H7 (cell line): Measurements from ENCODE around the gene CDKN2B-AS1. TPM values are rescaled to one million over a fixed set of nuclear protein-coding genes. Genes with fewer than 3 reads are reported as not detected.
"Not testable (repeated sequence)": the region's sequence is repeated elsewhere in the genome, so short reads cannot be mapped to it uniquely, and the experiment has no call there.

ENCODE experiments used
- DNase-seq: peaks from one replicate; pipeline ENCODE4 v3.0.0; 2012
- H3K27me3 ChIP-seq: 2 replicates; pipeline ENCODE4 v1.6.0; 2011; ENCODE audit warnings: mild to moderate bottlenecking, low read length; ENCODE audit not compliant: control insufficient read depth, insufficient read depth
- H3K36me3 ChIP-seq: replicated peaks from 2 replicates; pipeline ENCODE4 v1.5.1; 2011; ENCODE audit warnings: low read length; ENCODE audit not compliant: control insufficient read depth, insufficient read depth
- H3K4me3 ChIP-seq: 2 replicates; pipeline ENCODE4 v1.5.1; 2011; ENCODE audit warnings: low read depth, mild to moderate bottlenecking, control low read depth, low read length, moderate library complexity; ENCODE audit not compliant: insufficient read depth
- total RNA-seq: library from RNA; depleted of rRNA; stranded (reverse); fragments of >200 nt; shearing (Covaris generic); gene quantifications from 2 replicates; pipeline ENCODE4 v1.2.3, GENCODE V29; 2014; rRNA removed

The CDKN2B-AS1 gene
- 0.07 TPM in 1 of 2 replicates, not detected in the other for total RNA-seq

DNA sequence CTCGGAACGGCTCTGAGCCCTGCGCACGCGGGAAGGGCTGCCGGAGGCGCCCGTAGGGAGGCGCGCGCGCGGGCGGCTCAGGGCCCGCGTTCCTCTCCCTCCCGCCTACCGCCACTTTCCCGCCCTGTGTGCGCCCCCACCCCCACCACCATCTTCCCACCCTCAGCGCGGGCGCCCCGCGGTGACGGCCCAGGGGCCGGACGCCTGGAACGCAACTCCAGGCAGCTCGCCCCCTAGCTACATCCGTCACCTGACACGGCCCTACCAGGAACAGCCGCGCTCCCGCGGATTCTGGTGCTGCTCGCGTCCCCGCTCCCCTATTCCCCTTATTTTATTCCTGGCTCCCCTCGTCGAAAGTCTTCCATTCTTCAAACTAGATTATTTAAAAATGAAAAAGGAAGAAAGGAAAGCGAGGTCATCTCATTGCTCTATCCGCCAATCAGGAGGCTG, at the start of gene CDKN2B-AS1:
Gene CDKN2B-AS1, plus strand, starts transcription at position 236 of the 450 bp plus-strand sequence.
- Histone ChIP-seq H3K4me3 (peak within 1 kb of the TSS; percentile 62), H3K27me3 (peaks cover 83% of the 10 kb centered on the region), H3K36me3 (no peaks in the 10 kb centered on the region)
- peak; percentile 69 for DNase-seq

DNA sequence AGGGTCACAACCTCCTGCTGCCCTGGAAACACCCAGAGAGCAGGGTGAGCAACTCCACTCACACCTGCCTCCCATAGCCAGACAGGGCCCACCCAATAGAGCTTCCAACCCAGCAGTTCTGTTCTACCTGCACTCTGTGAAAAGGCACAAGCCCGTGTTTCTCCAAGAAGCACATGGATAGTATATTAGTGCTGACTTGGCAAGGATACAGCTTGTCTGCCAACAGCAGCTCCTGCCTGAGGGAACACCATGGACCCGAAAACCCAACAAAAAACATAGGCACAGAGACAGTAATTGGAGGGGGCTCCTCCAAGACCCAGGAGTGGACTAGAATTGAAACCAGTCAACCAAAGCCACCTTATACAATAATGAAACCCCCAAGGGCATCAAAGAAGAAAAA, 49.0 kb upstream of the CDKN2B-AS1 start:
- Histone ChIP-seq H3K27me3 (no peaks in the 10 kb centered on the region; the same call in none of the 2 replicates), H3K4me3 (no peak overlapping the region), H3K36me3 (no peaks in the 10 kb centered on the region)
- no peak for DNase-seq

DNA sequence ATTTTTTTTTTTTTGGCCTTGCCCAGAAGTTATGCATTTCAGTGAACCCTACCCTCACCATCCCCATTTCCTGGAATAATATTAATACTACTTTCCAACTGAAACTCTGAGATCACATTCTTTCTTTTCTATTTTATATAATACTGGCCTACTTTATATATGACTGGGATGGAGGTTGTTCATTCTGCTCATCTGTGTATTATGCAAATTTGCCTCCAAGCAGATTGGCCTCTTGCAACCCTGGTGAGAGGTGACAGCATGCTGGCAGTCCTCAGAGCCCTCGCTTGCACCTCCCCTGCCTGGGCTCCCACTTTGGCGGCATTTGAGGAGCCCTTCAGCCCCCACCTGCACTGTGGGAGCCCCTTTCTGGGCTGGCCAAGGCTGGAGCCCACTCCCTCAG, 35.8 kb upstream of the CDKN2B-AS1 start:
- Histone ChIP-seq H3K4me3 (no peak overlapping the region), H3K27me3 (peaks cover 11% of the 10 kb centered on the region), H3K36me3 (no peaks in the 10 kb centered on the region)
- DNase-seq = no peak

DNA sequence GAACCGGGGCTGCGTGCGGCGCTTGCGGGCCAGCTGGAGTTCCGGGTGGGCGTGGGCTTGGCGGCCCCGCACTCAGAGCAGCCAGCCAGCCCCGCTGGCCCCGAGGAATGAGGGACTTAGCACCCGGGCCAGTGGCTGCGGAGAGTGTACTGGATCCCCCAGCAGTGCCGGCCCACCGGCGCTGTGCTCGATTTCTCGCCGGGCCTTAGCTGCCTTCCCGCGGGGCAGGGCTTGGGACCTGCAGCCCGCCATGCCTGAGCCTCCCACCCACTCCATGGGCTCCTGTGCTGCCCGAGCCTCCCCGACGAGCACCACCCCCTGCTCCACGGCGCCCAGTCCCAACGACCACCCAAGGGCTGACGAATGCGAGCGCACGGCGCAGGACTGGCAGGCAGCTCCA, 35.3 kb upstream of the CDKN2B-AS1 start:
- H3K36me3 ChIP-seq, DNase-seq: not testable (repeated sequence)
- peaks cover 15% of the 10 kb centered on the region for H3K27me3 ChIP-seq
- H3K4me3 ChIP-seq = peak overlapping the region; percentile 2; the same call in 1 of the 2 replicates

DNA sequence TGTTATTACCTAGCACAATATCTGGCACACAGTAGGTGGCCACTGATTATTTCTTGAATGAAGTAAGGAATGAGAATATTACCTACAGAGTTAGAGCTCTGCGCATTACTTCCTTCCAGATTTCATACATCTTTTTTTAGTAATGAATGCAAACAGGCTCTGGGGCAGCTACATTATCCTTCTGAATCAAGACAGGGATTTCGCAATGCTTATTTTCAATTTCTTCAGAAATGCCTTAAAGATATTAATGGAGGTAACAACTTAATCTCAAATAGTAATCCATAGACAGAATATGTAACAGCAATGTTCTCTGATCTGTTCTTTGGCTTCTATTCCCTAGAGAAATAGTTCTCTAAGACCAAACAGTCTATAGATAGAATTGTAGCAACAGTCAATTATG, 33.0 kb upstream of the CDKN2B-AS1 start:
- no peak overlapping the region for H3K4me3 ChIP-seq
- peaks cover 38% of the 10 kb centered on the region for H3K27me3 ChIP-seq
- H3K36me3 ChIP-seq = no peaks in the 10 kb centered on the region
- DNase-seq = no peak

DNA sequence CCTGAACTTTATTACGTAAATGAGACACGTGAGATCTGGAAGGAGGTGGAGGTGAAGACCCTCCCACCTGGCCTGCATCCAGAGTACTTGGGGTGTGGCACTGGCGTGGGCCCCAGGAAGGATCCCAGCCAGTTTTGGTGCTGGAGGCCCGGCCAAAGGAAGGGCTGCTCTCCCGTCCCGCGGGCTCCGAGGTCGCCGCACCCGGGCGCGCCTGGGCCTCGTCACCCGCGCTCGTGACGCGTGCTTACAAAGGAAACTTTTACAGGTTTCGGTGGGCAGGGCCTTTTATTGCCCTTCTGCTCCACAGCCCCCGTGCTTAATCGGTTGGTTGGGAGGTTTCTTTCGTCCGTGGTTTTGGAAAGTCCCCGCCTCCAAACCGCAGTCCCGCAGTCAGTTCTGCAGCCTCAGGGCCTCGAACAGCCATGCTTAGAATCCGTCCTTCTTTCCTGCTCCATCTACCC, 29.6 kb upstream of the CDKN2B-AS1 start:
- Histone ChIP-seq H3K27me3 (peaks cover 67% of the 10 kb centered on the region), H3K4me3 (peak overlapping the region; percentile 28), H3K36me3 (no peaks in the 10 kb centered on the region)
- peak; percentile 70 for DNase-seq

DNA sequence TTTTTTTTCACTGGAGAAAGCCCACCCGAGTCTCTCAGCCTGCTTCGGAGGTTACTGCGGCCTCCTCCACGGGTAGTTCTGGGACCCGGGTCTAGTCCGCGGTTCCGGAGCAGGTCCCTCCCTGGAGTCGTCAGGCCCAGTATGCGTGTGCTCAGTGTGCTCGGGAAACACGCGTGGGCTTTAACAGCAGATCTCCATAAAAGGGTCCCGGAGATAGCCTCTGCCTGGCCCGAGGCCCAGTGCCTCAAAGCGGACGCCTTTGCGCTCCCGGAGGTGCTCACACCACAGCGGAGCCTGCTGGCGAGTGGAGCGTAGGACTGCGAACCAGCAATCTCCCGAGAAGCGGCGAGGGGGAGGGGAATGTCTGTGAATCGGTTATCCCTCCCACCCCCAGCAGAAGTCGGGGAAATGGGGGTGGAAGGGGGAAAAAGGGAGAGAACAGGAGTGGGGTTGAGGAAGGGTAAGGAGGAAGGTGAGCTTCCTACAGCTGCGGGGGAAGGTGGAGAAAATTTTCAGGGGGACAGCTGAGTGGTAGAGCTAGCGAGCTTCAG, 29.1 kb upstream of the CDKN2B-AS1 start:
- Histone ChIP-seq H3K27me3 (peaks cover 71% of the 10 kb centered on the region), H3K36me3 (no peaks in the 10 kb centered on the region), H3K4me3 (peak overlapping the region; percentile 28)
- peak; percentile 85 for DNase-seq

DNA sequence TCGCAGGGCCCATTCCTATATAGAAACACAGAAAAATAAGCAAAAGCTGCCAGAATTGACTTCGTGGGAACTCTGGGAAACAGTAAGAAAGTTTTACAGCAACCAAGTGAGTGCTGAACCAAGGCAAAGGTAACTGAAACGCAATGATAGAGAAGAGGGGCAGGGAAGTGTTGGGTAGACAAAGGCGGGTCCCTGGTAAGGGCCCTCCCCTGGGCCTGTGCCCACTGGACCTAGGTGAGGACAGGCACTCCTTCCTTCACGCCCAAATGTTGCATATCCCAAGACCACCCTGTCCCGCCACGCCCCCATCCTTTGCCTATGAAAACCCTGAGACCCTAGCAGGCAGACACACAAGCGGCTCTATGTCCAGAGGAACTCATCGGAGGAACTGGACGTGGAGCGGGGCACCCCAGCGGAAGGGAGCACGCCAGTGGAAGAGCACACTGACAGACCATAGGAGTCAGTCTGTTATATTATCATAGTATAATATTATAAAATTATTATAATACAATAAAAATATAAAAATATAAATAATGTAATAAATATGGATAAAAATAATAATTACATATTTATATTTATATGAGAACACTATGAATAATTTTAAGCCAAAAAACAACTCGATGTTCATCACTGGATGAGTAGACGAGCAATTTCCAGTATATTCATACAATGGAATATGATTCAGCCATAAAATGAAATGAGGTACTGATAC, 28.3 kb upstream of the CDKN2B-AS1 start:
- Histone ChIP-seq H3K4me3 (no peak overlapping the region), H3K27me3 (peaks cover 79% of the 10 kb centered on the region), H3K36me3 (no peaks in the 10 kb centered on the region)
- peak; percentile 49 for DNase-seq

DNA sequence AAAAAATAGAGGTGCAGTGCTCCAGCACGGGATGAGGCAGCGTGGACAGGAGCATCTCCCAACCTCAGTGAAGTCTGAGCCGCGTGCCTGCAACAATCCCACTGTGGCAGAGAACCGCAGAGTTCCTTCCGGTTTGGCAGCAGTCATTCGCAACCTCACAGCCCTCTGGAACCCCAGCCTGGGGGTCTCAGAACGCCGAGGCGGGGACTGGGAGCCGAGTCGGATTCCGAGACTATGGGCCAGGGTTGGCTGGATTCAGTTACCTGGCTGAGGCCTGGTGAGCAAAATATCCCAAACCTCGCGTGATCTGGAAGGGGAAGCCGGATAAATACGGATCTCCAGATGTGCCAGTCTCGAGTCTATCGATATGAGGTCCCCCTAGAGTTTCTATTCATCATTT, 27.4 kb upstream of the CDKN2B-AS1 start:
- Histone ChIP-seq H3K27me3 (peaks cover 88% of the 10 kb centered on the region), H3K4me3 (no peak overlapping the region), H3K36me3 (no peaks in the 10 kb centered on the region)
- peak; percentile 51 for DNase-seq

DNA sequence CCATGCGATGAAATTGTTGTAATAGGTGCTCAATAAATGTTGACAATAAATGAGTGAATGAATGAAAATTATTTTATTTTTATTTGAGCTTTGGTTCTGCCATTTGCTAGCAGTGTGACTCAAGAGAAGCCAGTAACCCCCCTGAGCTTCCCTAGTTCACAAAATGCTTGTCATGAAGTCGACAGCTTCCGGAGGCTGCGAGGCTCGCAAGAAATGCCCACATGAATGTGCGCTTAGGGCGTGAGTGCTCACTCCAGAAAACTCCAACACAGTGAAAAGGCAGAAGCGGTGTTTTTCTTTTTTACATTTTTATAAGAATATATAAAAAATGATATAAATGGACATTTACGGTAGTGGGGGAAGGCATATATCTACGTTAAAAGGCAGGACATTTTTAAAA, 26.9 kb upstream of the CDKN2B-AS1 start:
- H3K4me3 ChIP-seq = no peak overlapping the region
- no peaks in the 10 kb centered on the region for H3K36me3 ChIP-seq
- DNase-seq = peak; percentile 25
- H3K27me3 ChIP-seq = peaks cover 92% of the 10 kb centered on the region

DNA sequence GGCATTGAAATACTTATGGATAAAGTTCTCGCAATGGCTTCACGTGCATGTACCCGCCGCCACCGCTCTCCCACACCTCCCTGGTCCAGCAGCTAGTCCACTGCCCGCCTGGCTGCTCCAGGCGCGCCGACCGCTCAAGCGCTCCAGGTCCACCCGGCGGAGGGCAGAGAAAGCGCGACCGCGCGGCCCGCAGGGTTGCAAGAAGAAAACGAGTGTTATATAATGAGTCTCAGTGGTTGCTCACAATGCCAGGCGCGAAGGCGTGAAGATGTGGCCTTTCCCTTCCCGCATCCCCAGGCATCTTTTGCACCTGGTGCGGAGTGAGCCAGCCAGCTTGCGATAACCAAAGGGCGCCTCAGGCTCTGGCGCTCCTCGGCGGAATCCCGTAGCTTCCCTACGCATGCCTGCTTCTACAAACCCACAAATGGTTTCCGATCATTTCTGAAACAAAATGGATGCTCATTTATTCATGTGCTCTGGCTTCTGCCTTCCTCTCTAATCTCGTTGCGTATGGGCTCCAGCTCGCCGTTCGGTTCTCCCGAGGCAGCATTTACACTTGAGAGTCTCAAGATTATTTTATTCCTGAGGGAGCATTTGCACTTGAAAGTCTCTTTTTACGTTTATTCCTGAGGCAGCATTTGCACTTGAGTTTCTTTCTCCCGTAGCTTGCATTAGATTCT, 26.1 kb upstream of the CDKN2B-AS1 start:
- DNase-seq = peak; percentile 71

DNA sequence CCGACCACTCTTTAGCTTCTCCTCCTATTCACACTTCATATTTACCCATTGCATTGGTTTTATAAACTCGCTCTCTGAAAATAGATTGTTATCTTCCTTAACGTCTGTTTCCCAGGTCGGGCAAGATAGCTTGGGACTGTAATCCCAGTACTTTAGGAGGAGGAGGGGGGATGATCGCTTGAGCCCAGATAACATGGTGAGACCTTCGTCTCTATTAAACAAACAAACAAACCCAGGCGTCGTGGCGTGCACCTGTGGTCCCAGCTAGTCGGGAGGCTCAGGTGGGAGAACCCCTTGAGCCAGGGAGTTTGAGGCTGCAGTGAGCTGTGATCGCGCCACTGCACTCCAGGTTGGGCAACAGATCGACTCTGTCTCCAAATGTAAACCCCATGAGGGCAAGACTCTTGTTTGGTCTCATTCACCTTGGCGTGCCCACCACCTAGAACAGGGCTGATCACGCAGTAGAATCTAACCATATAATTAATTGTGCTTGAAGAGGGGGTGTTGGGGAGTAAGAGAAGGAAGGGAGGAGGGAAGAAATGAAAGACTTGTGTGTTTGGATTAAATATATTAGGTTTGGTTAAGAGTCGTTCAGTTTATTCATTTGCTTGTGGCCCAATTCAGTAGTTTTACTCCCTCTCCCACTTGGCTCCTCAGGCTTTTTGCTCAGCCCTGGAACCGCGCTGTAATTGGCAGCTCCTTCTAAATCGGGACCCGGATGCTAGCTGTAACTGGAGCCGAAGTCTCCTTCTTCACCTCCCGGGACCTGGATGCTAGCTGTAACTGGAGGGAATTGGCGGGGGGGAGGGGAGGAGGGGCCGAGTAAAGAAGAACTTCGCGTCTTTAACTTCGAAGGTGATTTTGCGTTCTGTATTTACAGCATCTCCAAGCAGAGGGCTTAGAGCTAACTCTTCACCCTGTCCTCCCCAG, 25.3 kb upstream of the CDKN2B-AS1 start:
- no peaks in the 10 kb centered on the region for H3K36me3 ChIP-seq
- peaks cover 100% of the 10 kb centered on the region for H3K27me3 ChIP-seq
- peak; percentile 80 for DNase-seq
- H3K4me3 ChIP-seq = no peak overlapping the region

More for the DNA sequence above, 26.1 kb upstream of the CDKN2B-AS1 start:
- Histone ChIP-seq H3K4me3 (no peak overlapping the region), H3K27me3 (peaks cover 97% of the 10 kb centered on the region), H3K36me3 (no peaks in the 10 kb centered on the region)

DNA sequence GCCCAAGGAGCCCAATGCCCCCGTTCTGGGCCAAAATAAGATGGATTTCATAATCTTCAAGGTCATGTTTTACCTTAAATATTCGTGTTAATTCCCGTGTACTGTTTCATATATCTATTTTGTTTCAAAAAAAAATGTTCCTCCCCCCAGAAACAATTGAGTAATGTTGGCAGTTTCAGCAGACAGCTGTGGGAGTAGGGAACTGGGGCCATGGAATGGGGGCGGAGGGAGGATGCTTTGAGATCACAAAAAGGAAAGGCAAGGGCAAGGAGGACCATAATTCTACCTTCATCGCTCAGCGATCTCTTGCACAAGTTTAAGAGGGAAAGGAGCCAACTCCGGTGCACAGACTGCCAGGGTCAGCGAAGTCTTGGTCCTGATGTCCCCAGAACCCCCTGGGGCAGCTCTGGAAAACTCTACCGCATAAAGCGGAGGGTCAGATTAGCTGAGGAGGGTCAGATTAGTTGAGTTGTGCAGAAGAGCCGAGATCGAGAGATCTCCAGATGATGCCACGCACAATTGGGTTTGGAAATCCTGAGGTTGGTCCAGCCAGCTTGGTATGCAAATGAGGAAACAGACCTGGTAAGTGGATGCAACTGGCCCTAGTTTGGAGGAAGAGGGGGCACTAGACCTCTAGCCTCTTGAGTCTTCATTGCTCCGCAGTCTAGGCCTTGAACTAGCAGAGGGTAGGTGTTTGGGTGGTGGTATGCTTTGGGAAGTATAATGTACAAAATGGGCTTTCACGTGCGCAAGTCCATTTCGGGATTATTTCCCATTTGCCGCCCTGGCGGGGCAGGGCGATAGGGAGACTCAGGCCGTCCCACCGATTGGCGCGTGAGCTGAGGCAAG, 24.4 kb upstream of the CDKN2B-AS1 start:
- DNase-seq = no peak
- Histone ChIP-seq H3K27me3 (peaks cover 99% of the 10 kb centered on the region), H3K4me3 (no peak overlapping the region), H3K36me3 (no peaks in the 10 kb centered on the region)
